ENCODE data around the gene FNTB.

The FNTB gene

GRCh38 chr14:64994540-64994939 is 7.8 kb downstream of the FNTB start:
- no peak for DNase-seq (ENCODE audit: extremely low read depth, insufficient read length)
- no peaks in the 10 kb centered on the region for H3K27me3 ChIP-seq (replicated peaks; ENCODE audit: control insufficient read depth, insufficient read depth, low read length)
- no peaks in the 10 kb centered on the region; the same call in 1 of the 2 replicates for H3K36me3 ChIP-seq (ENCODE audit: control insufficient read depth, insufficient read depth, low read length)
- no peak for TF ChIP-seq CTCF (IDR thresholded peaks at IDR 0.05; ENCODE audit: insufficient read depth, low read length, poor library complexity, severe bottlenecking)
- H3K4me3 ChIP-seq (replicated peaks; ENCODE audit: low read depth, low read length): no peak overlapping the region

GRCh38 chr14:64995291-64995690 is 8.6 kb downstream of the FNTB start:
- TF ChIP-seq CTCF (IDR thresholded peaks at IDR 0.05; ENCODE audit: insufficient read depth, low read length, poor library complexity, severe bottlenecking): no peak
- no peaks in the 10 kb centered on the region for H3K36me3 ChIP-seq (ENCODE audit: control insufficient read depth, insufficient read depth, low read length)

GRCh38 chr14:64997108-64997794 is 10.6 kb downstream of the FNTB start:
- Histone ChIP-seq H3K4me3 (replicated peaks; ENCODE audit: low read depth, low read length) (peak overlapping the region; percentile 56), H3K36me3 (ENCODE audit: control insufficient read depth, insufficient read depth, low read length) (no peaks in the 10 kb centered on the region), H3K27me3 (replicated peaks; ENCODE audit: control insufficient read depth, insufficient read depth, low read length) (no peaks in the 10 kb centered on the region)
- TF ChIP-seq CTCF (IDR thresholded peaks at IDR 0.05; ENCODE audit: insufficient read depth, low read length, poor library complexity, severe bottlenecking): no peak
- no peak for DNase-seq (ENCODE audit: extremely low read depth, insufficient read length)

More at GRCh38 chr14:64995291-64995690, 8.6 kb downstream of the FNTB start:
- Histone ChIP-seq H3K27me3 (replicated peaks; ENCODE audit: control insufficient read depth, insufficient read depth, low read length) (no peaks in the 10 kb centered on the region), H3K4me3 (replicated peaks; ENCODE audit: low read depth, low read length) (no peak overlapping the region)
- DNase-seq (ENCODE audit: extremely low read depth, insufficient read length): no peak

GRCh38 chr14:64998455-64998931 is 11.8 kb downstream of the FNTB start:
- no peak for TF ChIP-seq CTCF (IDR thresholded peaks at IDR 0.05; ENCODE audit: insufficient read depth, low read length, poor library complexity, severe bottlenecking)
- no peaks in the 10 kb centered on the region for H3K27me3 ChIP-seq (replicated peaks; ENCODE audit: control insufficient read depth, insufficient read depth, low read length)
- DNase-seq (ENCODE audit: extremely low read depth, insufficient read length): no peak
- no peak overlapping the region for H3K4me3 ChIP-seq (replicated peaks; ENCODE audit: low read depth, low read length)
- no peaks in the 10 kb centered on the region for H3K36me3 ChIP-seq (ENCODE audit: control insufficient read depth, insufficient read depth, low read length)

- H3K36me3 ChIP-seq (ENCODE audit: control insufficient read depth, insufficient read depth, low read length): no peaks in the 10 kb centered on the region; the same call in 1 of the 2 replicates
- DNase-seq (ENCODE audit: extremely low read depth, insufficient read length): no peak
- TF ChIP-seq CTCF (IDR thresholded peaks at IDR 0.05; ENCODE audit: insufficient read depth, low read length, poor library complexity, severe bottlenecking): no peak
- no peak overlapping the region for H3K4me3 ChIP-seq (replicated peaks; ENCODE audit: low read depth, low read length)
- H3K27me3 ChIP-seq (replicated peaks; ENCODE audit: control insufficient read depth, insufficient read depth, low read length): no peaks in the 10 kb centered on the region
These were observed 14.3 kb downstream of the FNTB start for GRCh38 chr14:65000898-65001591.
